Endodermal cell (in vitro differentiated cells): ENCODE data around the gene FIGLA. TPM values are rescaled to one million over a fixed set of nuclear protein-coding genes. Genes with fewer than 3 reads are reported as not detected.

Experiments used
- DNase-seq: peaks from one replicate; pipeline ENCODE4 v3.0.0-alpha.2; 2017
- H3K27ac ChIP-seq: 2 replicates; pipeline ENCODE4 v1.5.1; 2013; ENCODE audit warnings: mild to moderate bottlenecking, low read depth, low read length, moderate library complexity
- H3K27me3 ChIP-seq: 2 replicates; pipeline ENCODE4 v1.6.1; 2013; ENCODE audit warnings: mild to moderate bottlenecking, low read length, moderate library complexity; ENCODE audit not compliant: insufficient read depth, control insufficient read depth, poor library complexity, severe bottlenecking
- H3K36me3 ChIP-seq: 2 replicates; pipeline ENCODE4 v1.7.0; 2013; ENCODE audit warnings: mild to moderate bottlenecking, low read length, moderate library complexity; ENCODE audit not compliant: control insufficient read depth, insufficient read depth
- H3K4me1 ChIP-seq: one replicate; pipeline ENCODE4 v1.7.0; 2013; ENCODE audit warnings: low read length; ENCODE audit not compliant: control insufficient read depth, insufficient read depth
- H3K4me3 ChIP-seq: 2 replicates; pipeline ENCODE4 v1.5.1; 2013; ENCODE audit warnings: mild to moderate bottlenecking, low read length, moderate library complexity
- H3K9ac ChIP-seq: 2 replicates; pipeline ENCODE4 v1.6.1; 2013; ENCODE audit warnings: mild to moderate bottlenecking, low read length, moderate library complexity; ENCODE audit not compliant: poor library complexity, severe bottlenecking; ENCODE audit errors: extremely low read depth
- H3K9me3 ChIP-seq: 2 replicates; pipeline ENCODE4 v1.6.1; 2013; ENCODE audit warnings: mild to moderate bottlenecking, low read length, moderate library complexity; ENCODE audit not compliant: control insufficient read depth
- H3K27ac Mint-ChIP-seq: 2 replicates; pipeline ENCODE4 v1.8.0; 2020; ENCODE audit warnings: mixed read lengths
- H3K27me3 Mint-ChIP-seq: 2 replicates; pipeline ENCODE4 v1.8.0; 2021; ENCODE audit warnings: mild to moderate bottlenecking, mixed read lengths; ENCODE audit not compliant: insufficient read depth
- H3K36me3 Mint-ChIP-seq: 2 replicates; pipeline ENCODE4 v1.8.0; 2020; ENCODE audit warnings: low read depth, mixed read lengths
- H3K4me1 Mint-ChIP-seq: 2 replicates; pipeline ENCODE4 v1.8.0; 2020; ENCODE audit warnings: mixed read lengths
- H3K4me3 Mint-ChIP-seq: 2 replicates; pipeline ENCODE4 v1.8.0; 2020; ENCODE audit warnings: mild to moderate bottlenecking, moderate library complexity, mixed read lengths
- H3K9me3 Mint-ChIP-seq: 2 replicates; pipeline ENCODE4 v1.8.0; 2020; ENCODE audit warnings: mild to moderate bottlenecking, mixed read lengths
- CTCF ChIP-seq: fragments of 200-600 bp; sonication (generic); conservative IDR thresholded peaks from 2 replicates; pipeline ENCODE4 v1.5.0; 2021; ENCODE audit warnings: antibody characterized with exemption, mild to moderate bottlenecking
- WGBS, 2 experiments: methylation state at CpG; one replicate each; pipeline versions ENCODE4 v1.1.5 to v1.1.7; 2013; ENCODE audit warnings: missing lambda C conversion rate in 2 of 2, mixed read lengths in 1 of 2; ENCODE audit not compliant: insufficient coverage in 1 of 2, insufficient read length in 1 of 2; 5-methylcytosine and 5-hydroxymethylcytosine counted together
- total RNA-seq, 2 donors: library from RNA; stranded (reverse); fragmentation: NEBNext Ultra II Directional in 1 of 2; extraction: Animal tissue kit (Norgen Biotek cat#: 25700) in 1 of 2; gene quantifications; 2 replicates in 1 of 2; 3 replicates in 1 of 2; pipeline ENCODE4 v1.2.1, GENCODE V29; 2021

Gene FIGLA
- total RNA-seq, 2 donors from 2014 or later: not detected

GRCh38 chr2:70793450-70793849, 3.0 kb upstream of the FIGLA start:
- H3K4me3 ChIP-seq: no peak overlapping the region
- Mint-ChIP-seq H3K4me1 (peaks cover 27% of the 10 kb centered on the region), H3K36me3 (no peaks in the 10 kb centered on the region), H3K4me3 (no peak overlapping the region), H3K27me3 (peaks cover 73% of the 10 kb centered on the region), H3K9me3 (peaks cover 4% of the 10 kb centered on the region), H3K27ac (no peak overlapping the region)
- WGBS, 2 experiments: 100% methylated on average over 1 of the region's 2 CpGs; no CpG with 5 or more reads in 1 of the 2 experiments
- no peak for TF ChIP-seq CTCF
- H3K27ac ChIP-seq: no peak overlapping the region
- H3K27me3 ChIP-seq: peaks cover 60% of the 10 kb centered on the region
- no peaks in the 10 kb centered on the region for H3K36me3 ChIP-seq
- no peak overlapping the region for H3K9ac ChIP-seq
- no peak for DNase-seq
- H3K4me1 ChIP-seq: no peaks in the 10 kb centered on the region
- H3K9me3 ChIP-seq: no peaks in the 10 kb centered on the region

- DNase-seq: peak; percentile 95
- Mint-ChIP-seq H3K9me3 (no peaks in the 10 kb centered on the region), H3K4me1 (peaks cover 3% of the 10 kb centered on the region), H3K4me3 (peak overlapping the region; percentile 42), H3K36me3 (no peaks in the 10 kb centered on the region), H3K27me3 (peaks cover 90% of the 10 kb centered on the region), H3K27ac (no peak overlapping the region)
- H3K36me3 ChIP-seq: no peaks in the 10 kb centered on the region
- H3K27me3 ChIP-seq: peaks cover 90% of the 10 kb centered on the region
- TF ChIP-seq CTCF: peak; percentile 86
- H3K9ac ChIP-seq: no peak overlapping the region
- 4 to 8% methylated on average over 20 to 33 of the region's 33 CpGs for WGBS, 2 experiments
- H3K4me3 ChIP-seq: peak overlapping the region; percentile 70
- no peaks in the 10 kb centered on the region for H3K4me1 ChIP-seq
- H3K27ac ChIP-seq: no peak overlapping the region
- no peaks in the 10 kb centered on the region for H3K9me3 ChIP-seq
Measured at GRCh38 chr2:70789304-70790135, 923 bp downstream of the FIGLA start.

- Histone ChIP-seq H3K9ac (no peak overlapping the region), H3K4me1 (no peaks in the 10 kb centered on the region), H3K9me3 (no peaks in the 10 kb centered on the region), H3K27me3 (peaks cover 62% of the 10 kb centered on the region), H3K4me3 (no peak overlapping the region), H3K27ac (no peak overlapping the region), H3K36me3 (no peaks in the 10 kb centered on the region)
- peak; percentile 82 for TF ChIP-seq CTCF
- peaks cover 66% of the 10 kb centered on the region for H3K27me3 Mint-ChIP-seq
- no peaks in the 10 kb centered on the region for H3K36me3 Mint-ChIP-seq
- peak; percentile 85 for DNase-seq
- H3K4me1 Mint-ChIP-seq: peaks cover 3% of the 10 kb centered on the region
- H3K27ac Mint-ChIP-seq: no peak overlapping the region
- no peak overlapping the region for H3K4me3 Mint-ChIP-seq
- H3K9me3 Mint-ChIP-seq: no peaks in the 10 kb centered on the region
- WGBS, 2 experiments: 17 to 27% methylated on average over 2 to 6 of the region's 7 CpGs
Measured at GRCh38 chr2:70785137-70785911, 5.1 kb downstream of the FIGLA start.
